ENCODE measurements around the gene CMBL. TPM values are rescaled to one million over a fixed set of nuclear protein-coding genes. Genes with fewer than 3 reads are reported as not detected.

CMBL gene
- total RNA-seq, 1 donor from 2014 or later, result 24.8 TPM

DNA sequence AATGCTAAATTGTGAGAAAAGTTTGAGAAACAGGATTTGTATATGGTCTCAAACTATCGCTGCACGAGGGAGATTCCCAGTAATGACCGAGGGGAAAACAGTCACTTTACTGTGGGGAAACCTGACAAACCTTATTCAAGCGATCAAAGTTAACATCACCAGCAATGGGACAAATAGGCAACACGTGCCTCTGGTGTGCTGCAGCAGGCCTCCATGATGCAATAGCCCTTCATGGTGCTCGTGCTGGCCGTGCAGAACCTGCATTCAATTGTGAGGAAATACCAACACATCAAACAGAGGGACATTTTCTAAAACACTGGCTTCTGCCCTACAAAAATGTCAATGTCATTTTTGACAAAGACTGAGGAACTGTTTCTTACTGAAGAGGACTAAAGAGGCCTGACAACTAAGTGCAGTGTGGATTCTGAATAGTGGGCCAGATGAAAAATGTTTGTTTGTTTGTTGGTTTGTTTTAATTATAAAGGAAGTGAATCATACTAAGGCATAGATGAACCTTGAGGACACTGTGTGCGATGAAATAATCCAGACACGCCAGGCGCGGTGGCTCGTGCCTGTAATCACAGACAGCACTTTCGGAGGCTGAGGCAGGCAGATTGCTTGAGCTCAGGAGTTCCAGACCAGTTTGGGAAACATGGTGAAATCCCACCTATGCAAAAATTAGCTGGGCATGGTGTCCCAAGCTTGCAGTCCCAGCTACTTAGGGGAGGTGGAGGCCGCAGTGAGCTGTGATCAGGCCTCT lies 28.2 kb upstream of the CMBL start:
- H3K27me3 Mint-ChIP-seq (ENCODE audit: low read depth), result peaks cover 50% of the 10 kb centered on the region

DNA sequence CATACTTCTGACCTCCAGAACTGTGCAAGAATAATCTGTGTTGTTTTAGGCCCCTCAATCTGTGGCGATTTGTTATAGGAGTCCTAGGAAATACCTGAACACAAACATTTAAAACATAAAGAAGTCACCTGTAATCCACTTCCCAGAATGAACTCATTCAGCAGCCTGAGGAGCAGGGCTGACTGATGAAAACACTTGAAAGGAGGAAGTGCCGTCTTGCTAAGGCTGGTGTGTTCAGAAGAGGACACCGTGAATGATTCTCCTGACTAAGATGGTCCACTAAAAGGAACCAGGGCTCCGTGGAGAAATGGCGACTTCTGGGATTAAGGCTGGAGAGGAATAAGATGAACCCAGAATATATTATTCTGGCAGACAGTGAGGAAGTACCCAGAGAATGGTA lies 27.1 kb upstream of the CMBL start:
- Mint-ChIP-seq H3K4me3 (peak overlapping the region; percentile 6), H3K27ac (no peak overlapping the region), H3K27me3 (ENCODE audit: low read depth) (peaks cover 58% of the 10 kb centered on the region), H3K9me3 (no peaks in the 10 kb centered on the region), H3K4me1 (peaks cover 28% of the 10 kb centered on the region), H3K36me3 (no peaks in the 10 kb centered on the region)
- no peak for DNase-seq (ENCODE audit: low spot score in 2 of 2, unreplicated experiment in 2 of 2)
- TF ChIP-seq, protein P1, sequence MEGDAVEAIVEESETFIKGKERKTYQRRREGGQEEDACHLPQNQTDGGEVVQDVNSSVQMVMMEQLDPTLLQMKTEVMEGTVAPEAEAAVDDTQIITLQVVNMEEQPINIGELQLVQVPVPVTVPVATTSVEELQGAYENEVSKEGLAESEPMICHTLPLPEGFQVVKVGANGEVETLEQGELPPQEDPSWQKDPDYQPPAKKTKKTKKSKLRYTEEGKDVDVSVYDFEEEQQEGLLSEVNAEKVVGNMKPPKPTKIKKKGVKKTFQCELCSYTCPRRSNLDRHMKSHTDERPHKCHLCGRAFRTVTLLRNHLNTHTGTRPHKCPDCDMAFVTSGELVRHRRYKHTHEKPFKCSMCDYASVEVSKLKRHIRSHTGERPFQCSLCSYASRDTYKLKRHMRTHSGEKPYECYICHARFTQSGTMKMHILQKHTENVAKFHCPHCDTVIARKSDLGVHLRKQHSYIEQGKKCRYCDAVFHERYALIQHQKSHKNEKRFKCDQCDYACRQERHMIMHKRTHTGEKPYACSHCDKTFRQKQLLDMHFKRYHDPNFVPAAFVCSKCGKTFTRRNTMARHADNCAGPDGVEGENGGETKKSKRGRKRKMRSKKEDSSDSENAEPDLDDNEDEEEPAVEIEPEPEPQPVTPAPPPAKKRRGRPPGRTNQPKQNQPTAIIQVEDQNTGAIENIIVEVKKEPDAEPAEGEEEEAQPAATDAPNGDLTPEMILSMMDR (IDR thresholded peaks at IDR 0.05; ENCODE audit: unreplicated experiment), result no peak

More for the DNA sequence above, 28.2 kb upstream of the CMBL start:
- Mint-ChIP-seq H3K9me3 (no peaks in the 10 kb centered on the region), H3K27ac (no peak overlapping the region), H3K4me1 (peaks cover 19% of the 10 kb centered on the region), H3K36me3 (no peaks in the 10 kb centered on the region), H3K4me3 (no peak overlapping the region)
- TF ChIP-seq, protein P1 (IDR thresholded peaks at IDR 0.05; ENCODE audit: unreplicated experiment), result no peak
- DNase-seq (ENCODE audit: low spot score in 2 of 2, unreplicated experiment in 2 of 2), result no peak

DNA sequence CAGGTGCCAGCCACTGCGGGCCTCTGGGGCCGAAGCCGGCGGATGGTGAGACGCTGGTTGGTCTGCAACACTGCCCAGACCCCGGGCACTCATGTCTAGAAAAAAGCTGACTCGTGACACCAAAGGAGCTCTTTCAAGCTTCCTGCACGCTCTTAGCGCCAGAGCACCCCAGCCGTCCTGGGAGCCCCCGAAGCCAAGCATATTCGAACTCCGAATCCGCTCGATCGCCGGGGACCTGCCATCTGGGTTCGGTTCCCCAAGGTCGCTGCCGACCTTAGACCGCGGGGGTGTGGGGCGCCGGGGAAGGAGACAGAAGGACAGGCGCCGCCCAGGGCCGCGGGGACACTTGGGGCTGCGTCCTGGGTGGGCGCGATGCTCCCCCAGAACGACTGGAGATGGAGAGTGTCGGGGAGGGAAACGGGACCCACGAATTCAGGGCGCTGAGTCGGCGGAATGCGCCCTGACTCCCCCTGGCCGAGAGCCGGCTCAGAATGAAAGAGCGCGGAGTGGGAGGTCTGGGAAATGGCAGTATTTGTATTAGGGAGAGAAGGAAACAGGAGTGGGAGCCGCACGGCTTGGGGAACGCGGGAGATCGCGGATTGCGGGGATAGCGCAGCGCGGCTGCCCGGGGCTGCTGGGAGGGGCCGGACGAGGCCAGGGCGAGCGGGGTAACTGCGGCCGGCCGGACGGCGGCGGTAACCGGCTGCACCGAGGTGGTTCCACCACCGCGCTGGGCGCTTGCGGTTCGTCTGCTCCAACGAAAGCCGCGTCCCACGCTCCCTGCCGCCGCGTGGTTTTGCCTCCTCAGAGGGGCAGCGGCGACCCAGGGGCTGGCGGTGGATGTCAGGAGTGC lies 25.7 kb upstream of the CMBL start:
- H3K27me3 Mint-ChIP-seq (ENCODE audit: low read depth), result peaks cover 64% of the 10 kb centered on the region
- DNase-seq (ENCODE audit: low spot score in 2 of 2, unreplicated experiment in 2 of 2), result peak in 1 of 2 experiments; percentile 49
- H3K27ac Mint-ChIP-seq, result no peak overlapping the region
- H3K36me3 Mint-ChIP-seq, result no peaks in the 10 kb centered on the region
- TF ChIP-seq, protein P1 (IDR thresholded peaks at IDR 0.05; ENCODE audit: unreplicated experiment), result no peak
- H3K4me1 Mint-ChIP-seq, result peaks cover 29% of the 10 kb centered on the region
- H3K9me3 Mint-ChIP-seq, result no peaks in the 10 kb centered on the region
- H3K4me3 Mint-ChIP-seq, result peak overlapping the region; percentile 84

DNA sequence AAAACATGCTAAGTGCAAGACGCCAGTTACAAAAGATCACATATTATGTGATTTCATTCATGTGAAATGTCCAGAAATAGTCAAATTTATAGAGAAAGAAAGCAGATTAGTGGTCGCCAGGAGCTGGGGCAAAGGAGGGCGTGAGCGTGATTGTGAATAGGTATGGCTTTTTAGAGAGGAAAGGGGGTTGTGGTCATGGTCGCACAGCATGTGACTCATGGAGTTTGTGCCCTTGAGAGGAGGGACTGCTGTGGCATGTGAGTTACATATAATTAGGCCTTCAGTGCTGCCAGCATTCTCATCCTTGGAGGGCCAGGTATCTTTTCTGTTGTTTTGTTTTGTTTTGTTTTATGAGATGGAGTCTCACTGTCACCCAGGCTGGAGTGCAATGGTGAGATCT lies 24.6 kb upstream of the CMBL start:
- no peaks in the 10 kb centered on the region for H3K9me3 Mint-ChIP-seq

DNA sequence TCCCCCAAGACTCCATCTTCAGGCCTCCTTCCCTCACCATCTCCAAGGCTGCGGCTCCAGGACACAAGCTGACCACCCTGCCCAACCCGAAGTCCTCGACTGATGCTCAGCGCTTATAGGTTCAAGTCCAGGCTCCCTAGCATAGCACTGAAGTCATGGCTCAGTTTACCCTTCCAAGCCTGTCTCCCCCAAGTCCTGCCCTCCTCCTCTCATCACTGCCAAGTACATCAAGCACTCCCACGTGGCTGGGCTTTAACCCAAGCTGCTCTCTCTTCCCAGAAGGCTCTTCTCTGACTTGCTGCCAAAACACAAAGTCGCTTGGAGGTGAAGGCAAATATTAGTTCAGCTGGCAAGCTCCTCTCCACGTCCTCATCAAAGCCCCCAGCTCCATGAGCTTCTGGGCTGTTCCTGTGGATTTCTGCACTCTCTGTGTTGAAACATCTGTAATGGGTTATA lies 23.7 kb upstream of the CMBL start:
- Mint-ChIP-seq H3K27me3 (ENCODE audit: low read depth) (peaks cover 67% of the 10 kb centered on the region), H3K36me3 (no peaks in the 10 kb centered on the region), H3K9me3 (no peaks in the 10 kb centered on the region), H3K4me1 (peaks cover 29% of the 10 kb centered on the region), H3K4me3 (no peak overlapping the region), H3K27ac (peak overlapping the region; percentile 23)
- DNase-seq (ENCODE audit: low spot score in 2 of 2, unreplicated experiment in 2 of 2), result no peak
- TF ChIP-seq, protein P1 (IDR thresholded peaks at IDR 0.05; ENCODE audit: unreplicated experiment), result no peak

More for the DNA sequence above, 24.6 kb upstream of the CMBL start:
- TF ChIP-seq, protein P1 (IDR thresholded peaks at IDR 0.05; ENCODE audit: unreplicated experiment), result no peak
- Mint-ChIP-seq H3K4me3 (peak overlapping the region; percentile 33), H3K27me3 (ENCODE audit: low read depth) (peaks cover 67% of the 10 kb centered on the region), H3K36me3 (no peaks in the 10 kb centered on the region), H3K4me1 (peaks cover 29% of the 10 kb centered on the region), H3K27ac (no peak overlapping the region)
- no peak for DNase-seq (ENCODE audit: low spot score in 2 of 2, unreplicated experiment in 2 of 2)

Data from mesothelial cell of epicardium (in vitro differentiated cells).